Gastroesophageal sphincter (tissue), 4 donors: ENCODE measurements around the gene MAN2B2. TPM values are rescaled to one million over a fixed set of nuclear protein-coding genes. Genes with fewer than 3 reads are reported as not detected.

Experiments used
- ATAC-seq: fragments of 150-250 bp; one replicate; pipeline ENCODE4 v1.9.1; 2016; ENCODE audit warnings: mild to moderate bottlenecking, moderate library complexity
- H3K27ac ChIP-seq, 4 donors: fragments of 200-600 bp; sonication (generic) in 3 of 4; 1 replicate in 3 of 4; 2 replicates in 1 of 4; pipeline ENCODE4 v1.5.1; 2016 to 2019
- H3K27me3 ChIP-seq: fragments of 200-600 bp; sonication (generic); one replicate; pipeline ENCODE4 v1.5.1; 2019
- H3K36me3 ChIP-seq, 2 donors: fragments of 200-600 bp; sonication (generic); one replicate each; pipeline ENCODE4 v1.5.1; 2019; ENCODE audit warnings: control low read depth in 1 of 2
- H3K4me1 ChIP-seq, 3 donors: fragments of 200-600 bp; sonication (generic); 1 replicate in 2 of 3; 2 replicates in 1 of 3; pipeline ENCODE4 v1.5.1; 2016 to 2019; ENCODE audit warnings: control low read depth in 2 of 3
- H3K4me3 ChIP-seq, 2 donors: fragments of 200-600 bp; sonication (generic); one replicate each; pipeline ENCODE4 v1.5.1; 2019; ENCODE audit warnings: mild to moderate bottlenecking in 1 of 2, moderate library complexity in 1 of 2
- H3K9me3 ChIP-seq, 3 donors: fragments of 200-600 bp; sonication (generic); one replicate each; pipeline ENCODE4 v1.5.1; 2017 to 2019; ENCODE audit warnings: control low read depth in 2 of 3
- CTCF ChIP-seq, 4 experiments: fragments of 200-600 bp in 2 of 4; fragments of 450-650 bp in 2 of 4; sonication (generic) in 1 of 4; IDR thresholded peaks; one replicate each; pipeline ENCODE4 v1.5.1; 2017 to 2019; ENCODE audit warnings: antibody characterized with exemption in 4 of 4, mild to moderate bottlenecking in 2 of 4, moderate library complexity in 2 of 4
- EP300 ChIP-seq: sonication (generic); formaldehyde crosslinking; IDR thresholded peaks from one replicate; pipeline ENCODE4 v1.6.1; 2017; ENCODE audit warnings: antibody characterized with exemption, mild to moderate bottlenecking
- POLR2A ChIP-seq, 2 donors: fragments of 450-650 bp; IDR thresholded peaks; one replicate each; pipeline ENCODE4 v1.6.1; 2017; ENCODE audit warnings: antibody characterized with exemption in 2 of 2, mild to moderate bottlenecking in 2 of 2, moderate library complexity in 1 of 2
- POLR2AphosphoS5 ChIP-seq: sonication (generic); formaldehyde crosslinking; IDR thresholded peaks from one replicate; pipeline ENCODE4 v1.6.1; 2017; ENCODE audit warnings: antibody characterized with exemption
- WGBS, 2 donors: methylation state at CpG; one replicate each; pipeline ENCODE4 v1.1.5; 2018; ENCODE audit warnings: low coverage in 1 of 2; 5-methylcytosine and 5-hydroxymethylcytosine counted together
- total RNA-seq, 4 donors: library from RNA; depleted of rRNA; stranded (reverse); fragments of >200 nt; gene quantifications; one replicate each; pipeline ENCODE4 v1.1.0, GENCODE V29; 2016

MAN2B2 gene
- total RNA-seq, 4 donors from 2014 or later, result 20.3 to 39.3 (median 34.3) TPM

GRCh38 chr4:6566391-6567190 lies 8.4 kb upstream of the MAN2B2 start:
- Histone ChIP-seq H3K27ac (no peak overlapping the region), H3K36me3 (no peaks in the 10 kb centered on the region), H3K4me3 (no peak overlapping the region), H3K27me3 (peaks cover 42% of the 10 kb centered on the region), H3K4me1 (peaks cover 0 to 19% (median 9%) of the 10 kb centered on the region in 3 donors), H3K9me3 (no peaks in the 10 kb centered on the region)
- WGBS, 2 donors, result 77 to 81% methylated on average over 4 to 7 of the region's 13 CpGs
- ATAC-seq, result no peak
- TF ChIP-seq POLR2AphosphoS5 (no peak), POLR2A (IDR thresholded peaks at IDR 0.05) (no peak), EP300 (no peak), CTCF (IDR thresholded peaks at IDR 0.05) (no peak)

GRCh38 chr4:6567218-6567617 lies 7.8 kb upstream of the MAN2B2 start:
- WGBS, 2 donors, result 91 to 100% methylated on average over 1 of the region's 1 CpG
- Histone ChIP-seq H3K9me3 (no peaks in the 10 kb centered on the region), H3K36me3 (no peaks in the 10 kb centered on the region), H3K4me1 (peaks cover 0 to 19% (median 9%) of the 10 kb centered on the region in 3 donors), H3K27ac (no peak overlapping the region), H3K4me3 (no peak overlapping the region), H3K27me3 (peaks cover 36% of the 10 kb centered on the region)
- no peak for ATAC-seq
- TF ChIP-seq POLR2A (IDR thresholded peaks at IDR 0.05), result no peak
- TF ChIP-seq CTCF (IDR thresholded peaks at IDR 0.05), result no peak
- no peak for TF ChIP-seq POLR2AphosphoS5

- TF ChIP-seq EP300 (no peak), POLR2A (IDR thresholded peaks at IDR 0.05) (no peak), CTCF (IDR thresholded peaks at IDR 0.05) (no peak), POLR2AphosphoS5 (no peak)
- 80 to 90% methylated on average over 2 to 3 of the region's 7 CpGs for WGBS, 2 donors
- Histone ChIP-seq H3K27ac (no peak overlapping the region), H3K36me3 (no peaks in the 10 kb centered on the region), H3K4me1 (peaks cover 0 to 12% (median 6%) of the 10 kb centered on the region in 3 donors), H3K9me3 (no peaks in the 10 kb centered on the region), H3K27me3 (peaks cover 26% of the 10 kb centered on the region), H3K4me3 (no peak overlapping the region)
- no peak for ATAC-seq
Measured at GRCh38 chr4:6568148-6568547, 6.8 kb upstream of the MAN2B2 start.

GRCh38 chr4:6568689-6569332 lies 6.2 kb upstream of the MAN2B2 start:
- WGBS, 2 donors, result 71 to 100% methylated on average over 2 to 10 of the region's 13 CpGs
- Histone ChIP-seq H3K27ac (no peak overlapping the region), H3K4me3 (no peak overlapping the region), H3K36me3 (no peaks in the 10 kb centered on the region), H3K4me1 (peaks cover 0 to 11% (median 4%) of the 10 kb centered on the region in 3 donors), H3K27me3 (peaks cover 22% of the 10 kb centered on the region), H3K9me3 (no peaks in the 10 kb centered on the region)
- no peak for TF ChIP-seq POLR2A (IDR thresholded peaks at IDR 0.05)
- TF ChIP-seq EP300, result no peak
- no peak for TF ChIP-seq CTCF (IDR thresholded peaks at IDR 0.05)
- no peak for TF ChIP-seq POLR2AphosphoS5
- no peak for ATAC-seq

- no peaks in the 10 kb centered on the region for H3K9me3 ChIP-seq
- peaks cover 0 to 3% of the 10 kb centered on the region in 2 donors for H3K36me3 ChIP-seq
- ATAC-seq, result no peak
- WGBS, 2 donors, result 84 to 86% methylated on average over 3 of the region's 3 CpGs
- no peak overlapping the region for H3K4me3 ChIP-seq
- no peak overlapping the region for H3K27ac ChIP-seq
- no peaks in the 10 kb centered on the region for H3K27me3 ChIP-seq
- H3K4me1 ChIP-seq, result peaks cover 0 to 26% (median 6%) of the 10 kb centered on the region in 3 donors
- TF ChIP-seq CTCF (IDR thresholded peaks at IDR 0.05) (no peak), POLR2AphosphoS5 (no peak), EP300 (no peak), POLR2A (IDR thresholded peaks at IDR 0.05) (no peak)
Measured at GRCh38 chr4:6571608-6572007, 3.4 kb upstream of the MAN2B2 start.
